Endothelial cell (in vitro differentiated cells): Measurements from ENCODE around the gene SHLD2. TPM values are rescaled to one million over a fixed set of nuclear protein-coding genes. Genes with fewer than 3 reads are reported as not detected.

ENCODE experiments used
- DNase-seq: peaks from one replicate; pipeline ENCODE4 v3.0.0; 2021; ENCODE audit warnings: low spot score
- H3K27ac Mint-ChIP-seq: one replicate; pipeline ENCODE4 v1.8.0; 2021; ENCODE audit warnings: mixed read lengths, inconsistent platforms; ENCODE audit not compliant: unreplicated experiment
- H3K27me3 Mint-ChIP-seq: one replicate; pipeline ENCODE4 v1.8.0; 2021; ENCODE audit warnings: mild to moderate bottlenecking, moderate library complexity, mixed read lengths, inconsistent platforms; ENCODE audit not compliant: unreplicated experiment
- H3K36me3 Mint-ChIP-seq: one replicate; pipeline ENCODE4 v1.8.0; 2021; ENCODE audit warnings: mild to moderate bottlenecking, low read depth, mixed read lengths, inconsistent platforms; ENCODE audit not compliant: unreplicated experiment
- H3K4me1 Mint-ChIP-seq: one replicate; pipeline ENCODE4 v1.8.0; 2021; ENCODE audit warnings: mild to moderate bottlenecking, mixed read lengths, inconsistent platforms; ENCODE audit not compliant: unreplicated experiment
- H3K4me3 Mint-ChIP-seq: one replicate; pipeline ENCODE4 v1.8.0; 2021; ENCODE audit warnings: mild to moderate bottlenecking, mixed read lengths, inconsistent platforms; ENCODE audit not compliant: unreplicated experiment
- H3K9me3 Mint-ChIP-seq: one replicate; pipeline ENCODE4 v1.8.0; 2021; ENCODE audit warnings: mixed read lengths, inconsistent platforms; ENCODE audit not compliant: unreplicated experiment
- CTCF ChIP-seq: fragments of 200-600 bp; sonication (generic); IDR thresholded peaks from one replicate; pipeline ENCODE4 v1.5.0; 2021; ENCODE audit warnings: antibody characterized with exemption; ENCODE audit not compliant: unreplicated experiment
- total RNA-seq: library from RNA; stranded (reverse); fragmentation: NEBNext Ultra II Directional; extraction: Animal tissue kit (Norgen Biotek cat#: 25700); gene quantifications from one replicate; pipeline ENCODE4 v1.2.1, GENCODE V29; 2021; ENCODE audit not compliant: unreplicated experiment

Gene SHLD2
- total RNA-seq, 1 donor from 2014 or later: 16.1 TPM

GRCh38 chr10:87054373-87055295 is 40.4 kb upstream of the SHLD2 start:
- Mint-ChIP-seq H3K36me3 (peaks cover 16% of the 10 kb centered on the region), H3K9me3 (no peaks in the 10 kb centered on the region)

GRCh38 chr10:87058171-87058570 is 36.8 kb upstream of the SHLD2 start:
- no peaks in the 10 kb centered on the region for H3K27me3 Mint-ChIP-seq
- DNase-seq: no peak
- H3K4me3 Mint-ChIP-seq: no peak overlapping the region
- no peak for TF ChIP-seq CTCF
- H3K9me3 Mint-ChIP-seq: no peaks in the 10 kb centered on the region
- H3K27ac Mint-ChIP-seq: no peak overlapping the region
- H3K36me3 Mint-ChIP-seq: peaks cover 10% of the 10 kb centered on the region
- no peaks in the 10 kb centered on the region for H3K4me1 Mint-ChIP-seq

More at GRCh38 chr10:87054373-87055295, 40.4 kb upstream of the SHLD2 start:
- no peak overlapping the region for H3K27ac Mint-ChIP-seq
- TF ChIP-seq CTCF: no peak
- no peak for DNase-seq
- no peaks in the 10 kb centered on the region for H3K4me1 Mint-ChIP-seq
- no peaks in the 10 kb centered on the region for H3K27me3 Mint-ChIP-seq
- H3K4me3 Mint-ChIP-seq: no peak overlapping the region

- Mint-ChIP-seq H3K27me3 (no peaks in the 10 kb centered on the region), H3K27ac (no peak overlapping the region), H3K36me3 (peaks cover 9% of the 10 kb centered on the region), H3K4me3 (no peak overlapping the region), H3K4me1 (no peaks in the 10 kb centered on the region), H3K9me3 (no peaks in the 10 kb centered on the region)
- no peak for TF ChIP-seq CTCF
- no peak for DNase-seq
Observed at GRCh38 chr10:87059401-87059800, 35.6 kb upstream of the SHLD2 start.

GRCh38 chr10:87060280-87060928 is 34.6 kb upstream of the SHLD2 start:
- Mint-ChIP-seq H3K27me3 (no peaks in the 10 kb centered on the region), H3K9me3 (no peaks in the 10 kb centered on the region), H3K36me3 (peaks cover 9% of the 10 kb centered on the region), H3K27ac (no peak overlapping the region), H3K4me1 (no peaks in the 10 kb centered on the region), H3K4me3 (peak overlapping the region; percentile 33)
- no peak for DNase-seq
- no peak for TF ChIP-seq CTCF

GRCh38 chr10:87064651-87065050 is 30.4 kb upstream of the SHLD2 start:
- Mint-ChIP-seq H3K4me3 (no peak overlapping the region), H3K9me3 (no peaks in the 10 kb centered on the region), H3K4me1 (no peaks in the 10 kb centered on the region), H3K27ac (no peak overlapping the region), H3K36me3 (peaks cover 21% of the 10 kb centered on the region), H3K27me3 (no peaks in the 10 kb centered on the region)
- TF ChIP-seq CTCF: no peak
- no peak for DNase-seq
